Vagina (tissue), 2 donors: Measurements from ENCODE around the gene MAML3.

Source experiments
- CTCF ChIP-seq, 3 experiments: fragments of 450-650 bp in 2 of 3; fragments of 200-600 bp in 1 of 3; sonication (generic) in 1 of 3; IDR thresholded peaks; one replicate each; pipeline ENCODE4 v1.5.1; 2017 to 2019; ENCODE audit warnings: antibody characterized with exemption in 3 of 3, mild to moderate bottlenecking in 2 of 3, moderate library complexity in 2 of 3
- POLR2A ChIP-seq, 2 donors: fragments of 450-650 bp; IDR thresholded peaks; one replicate each; pipeline ENCODE4 v1.6.1; 2017; ENCODE audit warnings: antibody characterized with exemption in 2 of 2, mild to moderate bottlenecking in 2 of 2, moderate library complexity in 2 of 2
- POLR2AphosphoS5 ChIP-seq, 2 donors: sonication (generic); formaldehyde crosslinking; IDR thresholded peaks; one replicate each; pipeline ENCODE4 v1.9.0; 2017; ENCODE audit warnings: antibody characterized with exemption in 2 of 2, mild to moderate bottlenecking in 2 of 2, low read depth in 1 of 2; ENCODE audit not compliant: insufficient read depth in 1 of 2

DNA sequence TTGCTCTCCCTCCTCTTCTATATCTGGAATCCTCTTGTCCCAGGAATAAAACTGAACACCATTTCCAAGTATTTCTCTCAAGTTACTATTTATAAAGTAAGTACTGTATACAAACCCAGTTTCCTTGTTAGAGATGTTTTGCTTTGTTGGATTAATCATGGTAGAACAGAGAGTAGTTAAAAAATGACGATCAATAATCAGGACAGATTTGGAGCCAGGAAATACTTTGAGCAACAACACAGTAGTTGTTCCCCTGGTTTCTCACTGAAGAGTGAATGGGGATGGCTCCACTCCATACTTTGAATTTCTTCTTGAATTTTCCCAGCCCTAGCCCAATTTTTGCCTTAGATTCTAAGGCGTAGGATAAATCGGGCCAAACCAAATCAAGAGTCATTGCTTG, 467.0 kb downstream of the MAML3 start:
- TF ChIP-seq CTCF (IDR thresholded peaks at IDR 0.05) (no peak), POLR2A (IDR thresholded peaks at IDR 0.05) (no peak), POLR2AphosphoS5 (IDR thresholded peaks at IDR 0.05; ENCODE audit: insufficient read depth in 1 of 2, low read depth in 1 of 2) (no peak)
